Stimulated activated CD8-positive, alpha-beta memory T cell treated with anti-CD3 and anti-CD28 coated beads, Interleukin-4, amount 100 ng/mL, for 24 hours (primary cell): ENCODE results near the gene KCNJ18.
"Not testable (repeated sequence)": the region's sequence is repeated elsewhere in the genome, so short reads cannot be mapped to it uniquely, and the experiment has no call there.

ENCODE experiments used
- DNase-seq: peaks from one replicate; pipeline ENCODE4 v3.0.0-alpha.2; 2020; ENCODE audit warnings: low read depth

KCNJ18 gene

DNA sequence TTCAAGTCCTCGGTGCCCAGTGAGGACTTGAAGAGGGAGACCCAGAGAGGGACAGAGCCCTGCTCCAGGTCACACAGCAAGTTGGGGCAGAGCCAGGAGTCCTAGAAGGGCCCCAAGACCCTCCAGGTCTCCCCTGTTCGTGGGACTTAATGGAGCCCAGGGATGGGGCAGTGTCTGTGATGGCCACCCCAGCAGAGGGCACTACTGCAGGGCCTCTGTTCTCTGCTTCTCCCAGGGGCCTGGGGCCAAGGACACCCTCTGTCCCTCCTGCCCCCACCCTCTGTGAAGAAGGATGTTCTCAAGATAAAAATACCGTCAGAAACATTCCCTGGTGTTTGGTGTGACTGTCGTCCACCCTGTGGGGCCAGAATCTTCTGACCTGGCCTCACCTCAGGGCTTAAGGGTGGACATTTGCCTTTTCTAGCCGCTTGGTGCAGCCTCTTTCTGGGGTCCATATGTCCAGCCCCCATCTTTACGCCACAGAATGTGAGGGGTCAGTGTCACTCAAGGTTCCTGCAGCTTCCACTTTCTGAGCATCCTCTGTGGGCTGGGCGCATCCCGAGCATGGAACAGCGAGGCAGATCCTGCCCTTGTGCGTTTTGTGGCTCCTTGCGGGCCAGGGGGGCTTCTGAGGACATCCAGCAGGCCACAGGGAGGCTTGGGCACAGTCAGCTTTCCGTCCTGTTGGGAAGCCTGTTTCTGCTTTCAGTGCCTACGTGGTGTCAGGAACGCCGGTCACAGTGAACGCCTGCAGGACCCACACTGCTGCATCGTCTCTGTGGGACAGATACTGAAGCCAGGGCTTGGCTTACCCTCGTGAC, at the start of gene KCNJ18:
Gene KCNJ18 (plus strand): TSS at position 641 of the 821 bp plus-strand sequence. CDS start 10,264 bp downstream, outside the sequence.
- DNase-seq, result not testable (repeated sequence)

DNA sequence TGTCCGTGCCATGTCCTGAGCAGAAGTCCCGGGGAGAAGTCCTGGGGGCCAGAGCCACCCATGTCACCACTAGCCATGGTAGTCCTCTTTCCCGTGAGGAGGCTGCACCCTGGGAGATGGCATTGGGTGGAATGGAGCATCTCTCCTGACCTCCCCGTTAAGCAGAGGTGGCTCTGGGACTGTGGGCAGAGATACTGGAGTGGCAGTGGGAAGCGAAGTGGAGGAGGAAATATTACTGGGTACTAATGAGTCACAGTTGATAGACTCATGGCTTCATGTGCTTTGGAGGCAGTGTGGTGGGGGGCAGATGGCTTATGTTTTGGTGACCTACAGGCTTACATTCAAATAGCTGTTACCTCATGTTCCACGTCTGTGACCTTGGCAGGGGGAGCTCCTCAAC, 44.2 kb upstream of the KCNJ18 start:
- not testable (repeated sequence) for DNase-seq

DNA sequence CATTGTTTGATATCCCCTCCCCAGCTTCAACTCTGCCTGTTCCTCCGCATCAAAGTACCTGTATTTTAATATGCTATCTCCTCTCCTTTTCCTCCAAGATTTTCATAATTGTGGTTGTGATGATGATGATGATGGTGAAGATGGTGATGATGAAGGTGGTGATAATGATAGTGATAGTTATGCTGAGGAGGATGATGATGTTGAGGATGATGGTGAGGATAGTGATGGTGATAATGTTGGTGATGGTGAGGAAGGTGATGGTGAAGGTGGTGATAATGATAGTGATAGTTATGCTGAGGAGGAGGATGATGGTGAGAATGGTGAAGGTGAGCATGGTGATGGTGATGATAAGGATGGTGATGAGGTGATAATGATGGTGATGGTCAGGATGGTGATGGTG, 42.3 kb upstream of the KCNJ18 start:
- DNase-seq, result not testable (repeated sequence)

DNA sequence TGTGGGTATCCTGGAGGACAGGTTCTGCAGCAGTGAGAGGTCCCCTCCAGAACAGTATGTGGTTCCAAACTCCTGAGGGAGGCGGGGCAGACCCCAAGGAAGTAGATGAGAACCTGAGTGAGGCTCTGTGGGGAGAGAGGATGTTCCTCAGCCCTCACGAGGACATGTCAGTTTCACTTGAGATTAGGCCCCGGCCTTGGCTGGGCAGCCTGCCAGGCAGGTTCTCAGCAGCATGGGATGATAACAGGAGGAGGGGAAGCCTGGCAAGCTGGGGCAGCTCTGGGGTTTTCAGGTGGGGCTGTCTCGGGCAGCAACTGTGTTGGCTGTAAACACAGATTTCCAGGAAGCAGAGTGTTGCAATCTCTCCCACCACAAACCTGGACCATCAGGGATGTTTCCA, 40.3 kb upstream of the KCNJ18 start:
- DNase-seq, result not testable (repeated sequence)

DNA sequence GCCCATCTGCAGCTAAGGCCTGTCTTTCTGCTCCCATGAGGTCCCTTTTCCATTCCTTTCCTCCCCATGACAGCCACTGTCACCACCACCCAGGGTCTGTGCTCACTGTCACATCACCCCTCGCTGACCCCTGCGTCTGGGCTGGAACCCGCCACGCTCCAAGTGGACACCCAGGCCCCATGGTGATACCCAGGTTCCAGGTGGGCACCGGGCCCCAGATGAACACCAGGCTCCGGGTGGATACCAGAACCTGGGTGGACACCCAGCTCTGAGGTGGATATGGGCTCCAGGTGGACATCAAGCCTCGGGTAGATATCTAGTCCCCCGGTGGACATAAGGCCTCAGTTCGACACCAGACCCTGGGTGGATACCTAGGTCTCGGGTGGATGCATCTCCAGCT, 39.1 kb upstream of the KCNJ18 start:
- DNase-seq, result not testable (repeated sequence)

GRCh38 chr17:21656518-21657309, 35.6 kb upstream of the KCNJ18 start:
- not testable (repeated sequence) for DNase-seq

DNA sequence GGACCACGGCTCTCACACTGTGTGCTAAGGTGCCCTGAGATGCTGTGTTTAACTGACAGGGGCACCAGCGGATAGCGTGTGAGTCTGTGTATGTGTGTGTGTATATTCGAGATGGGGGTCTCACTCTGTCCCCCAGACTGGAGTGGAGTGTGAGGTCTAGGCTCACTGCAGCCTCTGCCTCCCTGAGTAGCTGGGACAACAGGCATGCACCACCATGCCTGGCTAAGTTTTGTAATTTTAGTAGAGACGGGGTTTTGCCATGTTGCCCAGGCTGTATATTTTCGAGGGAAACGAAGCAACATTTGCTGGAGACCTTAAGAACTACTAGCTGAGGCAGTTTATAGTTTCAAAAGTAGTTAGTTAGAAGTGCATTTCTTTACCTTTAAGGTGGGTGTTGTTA, 32.7 kb upstream of the KCNJ18 start:
- DNase-seq, result not testable (repeated sequence)

GRCh38 chr17:21661455-21661854, 30.9 kb upstream of the KCNJ18 start:
- not testable (repeated sequence) for DNase-seq

DNA sequence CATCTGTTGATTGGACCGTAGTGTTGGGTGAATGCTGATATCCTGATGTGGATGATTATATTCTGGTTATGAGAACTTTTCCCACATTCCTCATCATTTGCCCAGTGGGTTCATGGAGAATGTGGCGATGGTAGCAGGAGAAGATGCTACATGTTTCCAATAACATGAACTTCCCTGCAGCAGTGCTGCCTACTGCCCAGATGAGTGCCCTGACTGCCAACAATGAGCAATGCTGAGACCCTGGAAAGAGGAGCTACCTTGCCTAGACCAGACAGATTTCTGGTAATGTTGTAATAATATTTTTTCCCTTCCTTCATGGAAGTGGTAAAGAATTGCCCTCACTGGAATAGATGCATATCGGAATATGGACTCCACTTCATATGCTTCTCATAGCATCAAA, 29.2 kb upstream of the KCNJ18 start:
- DNase-seq, result not testable (repeated sequence)

DNA sequence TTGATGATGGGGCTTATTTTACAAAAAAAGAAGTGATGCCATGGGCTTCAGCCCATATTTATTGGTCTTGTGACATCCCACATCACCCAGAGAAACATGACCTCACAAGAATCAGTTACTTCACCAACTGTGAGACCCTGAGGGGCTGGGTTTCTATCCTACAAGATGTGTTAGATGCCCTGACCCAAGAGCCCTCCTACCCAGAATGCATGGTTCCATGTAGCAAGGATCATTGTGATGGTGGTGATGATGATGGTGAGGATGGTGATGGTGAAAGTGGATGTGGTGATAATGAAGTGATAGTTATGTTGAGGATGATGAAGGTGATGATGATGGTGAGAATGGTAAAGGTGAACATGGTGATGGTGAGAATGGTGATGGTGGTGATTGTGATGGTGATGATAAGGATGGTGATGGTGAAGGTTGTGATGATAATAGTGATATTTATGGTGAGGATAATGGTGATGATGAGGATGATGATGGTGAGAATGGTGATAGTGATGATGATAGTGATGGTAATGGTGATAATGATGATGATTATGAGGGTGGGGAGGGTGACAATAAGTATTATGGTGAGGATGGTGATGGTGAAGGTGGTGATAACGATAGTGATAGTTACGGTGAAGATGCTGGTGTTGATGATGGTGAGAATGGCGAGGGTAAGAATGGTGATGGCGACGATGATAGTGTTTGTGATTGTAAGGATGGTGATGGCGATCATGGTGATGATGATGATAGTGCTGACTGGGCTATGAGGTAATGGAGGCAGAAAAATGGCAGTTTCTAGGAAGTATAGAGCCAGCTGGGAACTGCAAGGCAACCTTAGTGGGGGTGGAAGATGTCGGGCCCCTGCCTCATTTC, 28.5 kb upstream of the KCNJ18 start:
- not testable (repeated sequence) for DNase-seq

DNA sequence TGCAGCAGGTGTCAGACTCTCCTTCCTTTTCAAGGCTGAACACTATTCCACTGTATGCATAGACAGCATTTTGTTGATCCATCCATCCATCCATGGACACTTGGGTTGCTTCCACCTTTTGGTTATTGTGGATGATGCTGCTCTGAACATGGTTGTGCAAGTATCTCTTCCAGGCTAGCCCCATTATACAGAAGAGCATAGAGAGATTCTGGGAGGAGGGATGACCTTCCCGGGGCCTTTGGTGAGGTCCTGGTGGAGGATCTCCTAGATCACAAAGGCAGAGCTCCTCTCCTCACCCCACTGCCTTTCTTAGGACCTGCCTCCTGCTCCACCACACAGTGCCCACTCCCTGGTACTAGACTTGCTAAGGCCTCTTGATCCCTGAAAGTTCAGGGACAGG, 27.2 kb upstream of the KCNJ18 start:
- DNase-seq, result not testable (repeated sequence)

DNA sequence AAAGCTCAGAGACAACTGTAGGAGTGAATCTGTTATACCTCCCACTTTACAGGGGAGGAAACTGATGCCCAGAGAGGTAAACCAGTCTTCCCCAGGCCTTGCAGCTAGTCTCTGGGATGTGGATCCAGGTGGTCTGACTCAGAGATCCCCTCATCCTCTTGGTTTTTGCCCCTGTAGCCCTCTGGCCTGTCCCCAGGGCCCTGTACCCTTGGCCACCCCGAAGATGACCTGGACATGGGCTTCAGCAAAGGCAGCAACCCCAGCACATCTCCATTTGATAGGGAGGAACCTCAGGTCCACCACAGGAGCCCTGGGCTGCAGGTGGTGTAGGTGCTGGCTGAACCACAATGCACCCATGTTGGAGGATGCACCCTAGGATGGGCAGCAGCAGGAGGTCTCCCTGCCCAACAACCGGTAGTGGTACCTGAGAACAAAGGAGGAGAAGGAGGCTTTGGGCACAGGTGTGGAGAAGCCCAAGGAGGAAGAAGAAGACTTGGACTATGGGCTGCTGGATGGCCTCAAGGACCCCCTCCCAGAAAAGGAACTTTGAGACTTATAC, 26.3 kb upstream of the KCNJ18 start:
- not testable (repeated sequence) for DNase-seq

GRCh38 chr17:21666711-21667412, 25.5 kb upstream of the KCNJ18 start:
- DNase-seq, result not testable (repeated sequence)

- DNase-seq, result not testable (repeated sequence)
These were observed 24.8 kb upstream of the KCNJ18 start for GRCh38 chr17:21667413-21668117.

- DNase-seq, result not testable (repeated sequence)
These were observed 24.2 kb upstream of the KCNJ18 start for GRCh38 chr17:21668118-21668488.

- not testable (repeated sequence) for DNase-seq
These were observed 23.4 kb upstream of the KCNJ18 start for GRCh38 chr17:21668746-21669508.

GRCh38 chr17:21669616-21670360, 22.5 kb upstream of the KCNJ18 start:
- DNase-seq, result not testable (repeated sequence)

GRCh38 chr17:21670361-21671155, 21.8 kb upstream of the KCNJ18 start:
- not testable (repeated sequence) for DNase-seq
